Adipocyte (in vitro differentiated cells): Measurements from ENCODE around the gene PLEKHG4.
A peak's percentile ranks its signal among the peaks of the same experiment; 100 is the strongest.

Source experiments
- DNase-seq: peaks from one replicate; pipeline ENCODE4 v3.0.0-alpha.2; 2015; ENCODE audit warnings: low read depth
- H3K27me3 ChIP-seq: replicated peaks from 2 replicates; pipeline ENCODE4 v1.7.0; 2013; ENCODE audit warnings: mild to moderate bottlenecking, low read length, moderate library complexity; ENCODE audit not compliant: control insufficient read depth, insufficient read depth
- H3K36me3 ChIP-seq: 2 replicates; pipeline ENCODE4 v1.7.0; 2013; ENCODE audit warnings: low read length, mild to moderate bottlenecking, moderate library complexity; ENCODE audit not compliant: control insufficient read depth, insufficient read depth, severe bottlenecking
- H3K4me1 ChIP-seq: 2 replicates; pipeline ENCODE4 v1.7.0; 2013; ENCODE audit warnings: mild to moderate bottlenecking, low read length, moderate library complexity; ENCODE audit not compliant: control insufficient read depth, insufficient read depth
- H3K4me3 ChIP-seq: 2 replicates; pipeline ENCODE4 v1.7.0; 2013; ENCODE audit warnings: mild to moderate bottlenecking, low read length, moderate library complexity
- H3K9ac ChIP-seq: 2 replicates; pipeline ENCODE4 v1.7.0; 2013; ENCODE audit warnings: mild to moderate bottlenecking, low read length, moderate library complexity
- H3K9me3 ChIP-seq: 2 replicates; pipeline ENCODE4 v1.7.0; 2013; ENCODE audit warnings: mild to moderate bottlenecking, low read length, moderate library complexity; ENCODE audit not compliant: control insufficient read depth

PLEKHG4 gene

DNA sequence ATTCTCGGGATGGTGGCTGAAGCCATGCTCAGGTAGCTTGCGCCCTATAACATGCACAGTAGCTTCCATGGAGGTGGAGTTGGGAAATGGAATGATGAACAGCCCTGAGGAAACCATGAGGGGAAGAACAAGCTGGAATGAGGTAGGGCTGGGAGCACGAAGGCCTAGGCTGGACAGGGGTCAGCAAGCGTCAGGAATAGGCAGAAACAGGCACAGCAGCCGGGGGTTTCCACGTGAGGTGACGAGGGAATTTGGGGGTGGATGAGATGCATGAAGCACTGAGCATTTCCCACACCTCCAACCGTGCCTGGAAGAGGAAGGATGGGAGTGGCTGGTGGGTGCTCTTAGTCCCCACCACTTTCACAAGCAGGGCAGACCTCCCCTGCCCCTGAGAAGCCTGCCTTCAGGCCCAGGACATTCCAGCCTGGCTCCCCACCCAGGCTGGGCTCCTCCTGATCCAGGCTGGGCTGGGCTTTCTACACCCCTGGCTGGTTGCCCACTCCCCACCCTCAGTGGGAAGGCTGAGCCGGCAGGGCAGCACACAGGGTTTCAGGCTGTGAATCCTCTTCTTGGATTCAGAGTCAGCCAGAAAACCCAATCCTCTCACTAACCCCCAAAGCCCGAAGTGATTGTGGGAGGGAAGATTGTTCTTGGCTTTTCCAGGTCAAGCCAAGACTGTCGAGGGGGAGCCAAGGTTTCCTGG is 21.9 kb downstream of the PLEKHG4 start:
- no peaks in the 10 kb centered on the region for H3K36me3 ChIP-seq
- DNase-seq = peak; percentile 71
- H3K27me3 ChIP-seq = no peaks in the 10 kb centered on the region
- no peaks in the 10 kb centered on the region for H3K9me3 ChIP-seq
- no peak overlapping the region for H3K4me3 ChIP-seq
- H3K9ac ChIP-seq = no peak overlapping the region
- peaks cover 17% of the 10 kb centered on the region for H3K4me1 ChIP-seq

DNA sequence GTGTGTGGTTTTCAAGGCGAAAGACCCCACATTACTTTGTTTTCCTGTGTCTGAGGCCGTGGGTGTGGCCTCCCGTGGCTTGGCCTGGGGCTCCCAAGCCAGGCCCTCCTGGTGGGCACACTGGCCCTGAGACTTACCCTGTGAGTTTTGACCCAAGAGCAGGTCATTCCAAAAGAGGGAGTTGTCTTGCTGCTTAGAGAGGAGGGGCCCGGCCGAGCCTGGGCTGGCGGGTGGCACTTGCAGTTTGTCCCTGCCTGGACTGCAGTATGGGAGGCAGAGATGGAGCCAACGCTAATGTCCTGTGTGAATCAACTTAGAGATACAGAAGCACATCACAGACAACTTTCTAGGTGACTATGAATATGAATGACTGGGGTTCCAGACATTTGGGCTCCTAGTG is 22.7 kb downstream of the PLEKHG4 start:
- Histone ChIP-seq H3K9me3 (no peaks in the 10 kb centered on the region), H3K4me1 (peaks cover 12% of the 10 kb centered on the region), H3K4me3 (no peak overlapping the region), H3K36me3 (no peaks in the 10 kb centered on the region), H3K27me3 (no peaks in the 10 kb centered on the region), H3K9ac (no peak overlapping the region)
- DNase-seq = no peak

DNA sequence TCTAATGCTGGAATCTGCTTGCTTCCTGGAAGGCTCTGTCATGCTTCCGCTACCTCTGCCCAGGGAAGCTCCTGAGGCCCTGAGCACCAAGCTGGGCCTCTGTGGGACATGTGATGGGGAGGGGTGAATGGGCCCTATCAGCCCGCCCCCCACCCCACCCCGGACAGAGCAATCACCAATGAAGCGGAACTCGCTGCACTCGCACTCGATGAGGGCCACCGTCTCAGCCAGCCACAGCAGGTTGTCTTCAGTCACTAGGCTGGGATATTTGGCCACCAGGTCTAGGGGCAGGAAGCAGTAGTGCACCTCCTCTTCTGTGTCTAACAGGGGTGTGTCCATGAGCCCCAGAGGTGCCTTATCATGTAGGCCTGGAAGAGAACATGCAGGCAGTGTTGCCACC is 23.6 kb downstream of the PLEKHG4 start:
- Histone ChIP-seq H3K9ac (no peak overlapping the region), H3K36me3 (no peaks in the 10 kb centered on the region), H3K27me3 (no peaks in the 10 kb centered on the region), H3K4me3 (no peak overlapping the region), H3K4me1 (peaks cover 12% of the 10 kb centered on the region), H3K9me3 (no peaks in the 10 kb centered on the region)
- no peak for DNase-seq

DNA sequence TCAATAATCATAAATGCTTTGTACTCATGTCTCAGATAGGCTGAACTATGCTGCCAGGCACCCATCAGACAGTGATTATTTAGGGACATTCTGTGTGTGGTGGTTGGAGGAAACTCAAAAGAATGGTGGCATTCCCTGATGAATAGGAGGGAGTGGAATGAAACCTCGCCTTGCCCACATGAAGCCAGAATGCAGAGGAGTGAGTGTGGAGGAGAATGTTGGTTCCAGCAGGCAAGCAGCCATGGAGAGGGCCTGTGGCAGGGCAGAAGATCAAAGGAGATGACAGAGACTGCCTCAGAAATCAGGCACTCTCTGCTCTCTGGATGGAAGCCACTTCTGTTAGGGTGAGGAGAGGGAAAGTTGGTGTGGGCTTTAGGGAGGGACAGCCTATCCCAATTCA is 24.7 kb downstream of the PLEKHG4 start:
- Histone ChIP-seq H3K9ac (no peak overlapping the region), H3K4me3 (no peak overlapping the region), H3K9me3 (no peaks in the 10 kb centered on the region), H3K36me3 (no peaks in the 10 kb centered on the region), H3K27me3 (no peaks in the 10 kb centered on the region), H3K4me1 (peaks cover 12% of the 10 kb centered on the region)
- peak; percentile 29 for DNase-seq

DNA sequence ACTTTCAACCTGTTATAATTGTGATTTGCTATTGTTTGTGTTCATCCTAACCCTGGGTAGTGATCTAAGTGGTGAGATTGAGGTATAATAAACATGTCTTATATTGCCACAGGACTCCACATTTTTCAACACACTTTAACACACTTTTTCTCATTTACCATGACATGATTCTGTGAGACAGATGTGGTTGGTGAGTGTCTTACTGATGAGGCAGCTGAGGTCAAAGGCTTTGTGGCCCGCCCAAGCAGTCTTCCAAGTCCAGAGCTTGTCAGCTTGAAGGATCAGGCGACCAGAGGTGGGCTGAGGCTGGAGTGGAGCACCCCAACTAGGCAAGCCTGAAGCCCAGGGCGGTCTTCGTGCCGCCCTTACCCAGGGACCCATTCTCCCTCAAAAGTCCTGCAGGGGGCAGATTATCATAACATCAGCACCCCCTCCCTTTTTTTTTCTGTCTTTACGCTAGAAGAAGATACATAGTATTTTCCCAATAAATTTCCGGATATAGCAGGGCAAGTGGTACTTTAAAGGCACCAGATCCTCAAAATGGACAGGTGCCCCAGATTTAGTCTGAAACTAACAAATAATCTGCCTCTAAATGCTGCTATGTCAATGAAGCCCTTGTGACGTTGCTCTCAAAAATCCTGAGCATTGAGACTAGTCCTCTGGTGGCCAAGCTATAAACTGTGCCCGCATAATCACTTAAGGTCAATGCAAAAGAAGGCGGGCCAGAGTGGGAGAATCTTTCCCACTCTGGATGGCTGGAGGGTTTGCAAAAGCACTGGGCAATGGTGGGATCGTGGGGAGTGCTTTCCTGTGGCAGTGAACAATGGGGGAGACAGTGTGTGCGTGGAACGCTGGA is 26.1 kb downstream of the PLEKHG4 start:
- Histone ChIP-seq H3K4me1 (peaks cover 12% of the 10 kb centered on the region), H3K9me3 (no peaks in the 10 kb centered on the region), H3K36me3 (no peaks in the 10 kb centered on the region), H3K4me3 (no peak overlapping the region), H3K27me3 (no peaks in the 10 kb centered on the region), H3K9ac (no peak overlapping the region)
- no peak for DNase-seq

DNA sequence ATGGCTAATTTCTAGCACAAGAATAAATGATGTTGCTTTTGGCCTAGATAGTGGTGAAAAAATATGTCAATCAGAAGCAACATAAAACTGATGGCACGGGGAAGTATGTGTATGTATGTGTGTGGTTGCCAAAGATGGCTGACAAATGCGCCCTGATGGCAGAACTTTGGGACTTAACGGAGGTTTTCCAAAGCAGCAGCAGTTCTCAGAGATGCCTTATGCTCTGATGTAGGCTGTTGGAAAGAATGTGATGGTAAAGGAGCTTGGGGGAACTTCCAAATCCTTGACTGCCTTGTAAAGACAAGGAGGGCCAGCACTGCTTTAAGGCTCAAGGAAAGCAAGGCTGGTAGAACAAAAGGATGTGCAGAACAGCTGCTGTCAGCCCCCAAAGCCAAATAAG is 31.2 kb downstream of the PLEKHG4 start:
- Histone ChIP-seq H3K9ac (no peak overlapping the region), H3K4me3 (no peak overlapping the region), H3K36me3 (no peaks in the 10 kb centered on the region), H3K27me3 (no peaks in the 10 kb centered on the region), H3K4me1 (peaks cover 12% of the 10 kb centered on the region), H3K9me3 (no peaks in the 10 kb centered on the region)
- no peak for DNase-seq

DNA sequence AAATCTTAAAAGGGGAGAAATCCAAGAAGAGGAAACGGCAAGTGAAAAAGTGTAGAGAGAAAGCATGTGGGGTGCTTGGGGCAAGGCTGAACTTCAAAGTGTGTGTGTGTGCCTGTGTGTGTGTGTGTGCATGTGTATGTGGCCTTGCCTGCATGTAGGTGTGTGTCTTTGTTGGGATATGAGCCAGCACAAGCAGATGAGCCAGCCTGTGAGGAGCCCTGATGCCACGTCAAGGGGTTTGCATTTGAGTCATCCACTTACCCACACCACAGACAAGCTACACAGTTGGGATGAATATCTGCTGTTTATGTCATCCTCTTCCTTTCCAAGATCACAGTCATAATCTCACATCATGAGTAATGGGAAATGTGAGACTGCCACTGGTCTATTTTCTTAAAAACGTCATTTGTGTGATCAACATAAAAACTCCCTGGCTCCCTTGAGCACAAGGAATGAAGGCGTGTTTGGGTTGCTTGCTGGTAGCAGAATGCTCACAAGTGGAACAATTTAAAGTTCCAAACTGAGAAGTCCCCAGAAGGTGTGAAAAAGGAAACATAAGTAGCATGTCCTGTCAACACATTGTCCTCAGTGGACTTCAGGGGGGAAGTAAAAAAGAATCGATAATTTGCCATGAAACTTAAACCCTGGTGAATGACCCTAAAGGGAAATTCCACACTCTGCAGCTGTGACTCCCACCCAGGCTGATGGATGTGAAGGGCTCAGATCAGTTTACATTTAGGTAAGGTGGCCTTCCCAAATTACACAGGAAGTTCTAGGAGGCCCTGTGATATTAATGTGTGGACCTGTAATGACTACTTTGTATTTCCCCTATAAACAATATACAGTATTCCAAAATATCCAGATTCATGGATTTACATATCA is 32.5 kb downstream of the PLEKHG4 start:
- Histone ChIP-seq H3K27me3 (no peaks in the 10 kb centered on the region), H3K9ac (no peak overlapping the region), H3K36me3 (no peaks in the 10 kb centered on the region), H3K4me1 (peaks cover 12% of the 10 kb centered on the region), H3K4me3 (no peak overlapping the region), H3K9me3 (no peaks in the 10 kb centered on the region)
- peak; percentile 92 for DNase-seq

DNA sequence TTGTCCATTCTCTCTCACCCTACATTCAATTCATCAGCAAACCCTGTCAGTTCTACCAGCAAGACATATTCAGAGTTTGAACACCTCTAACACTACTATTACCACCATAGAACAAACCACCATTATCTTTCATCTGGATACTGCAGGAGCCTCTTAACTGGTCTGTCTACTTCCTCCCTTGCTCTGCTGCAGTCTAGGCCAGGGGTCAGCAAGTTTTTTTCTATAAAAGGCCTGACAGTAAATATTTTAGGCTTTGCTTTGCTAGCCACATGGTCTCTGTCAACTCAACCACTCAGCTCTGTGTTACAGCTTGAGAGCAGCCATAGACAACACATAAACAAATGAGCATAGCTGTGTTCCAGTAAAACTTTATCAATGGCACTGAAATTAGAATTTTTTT is 33.4 kb downstream of the PLEKHG4 start:
- peaks cover 12% of the 10 kb centered on the region for H3K4me1 ChIP-seq
- DNase-seq = no peak
- no peak overlapping the region for H3K4me3 ChIP-seq
- no peak overlapping the region for H3K9ac ChIP-seq
- no peaks in the 10 kb centered on the region for H3K9me3 ChIP-seq
- no peaks in the 10 kb centered on the region for H3K27me3 ChIP-seq
- no peaks in the 10 kb centered on the region for H3K36me3 ChIP-seq

DNA sequence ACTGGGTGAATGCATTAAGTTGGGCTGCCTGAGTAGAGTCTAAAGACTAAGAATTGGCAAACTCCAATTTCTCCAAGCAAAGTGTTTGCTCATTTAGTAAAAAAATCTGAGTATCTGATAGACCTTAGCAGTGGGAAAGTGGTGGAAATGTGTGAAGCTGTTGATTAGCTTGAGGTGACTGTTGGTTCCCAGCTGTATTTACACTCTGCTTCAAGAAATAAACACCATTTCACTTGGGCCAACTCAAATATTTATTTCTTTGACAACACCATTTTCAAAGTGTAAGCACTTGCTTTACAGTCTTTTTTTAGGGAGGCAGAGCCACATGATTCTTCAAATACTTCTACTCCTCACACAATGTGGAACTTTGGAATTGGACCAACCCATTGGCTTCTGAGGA is 38.5 kb downstream of the PLEKHG4 start:
- Histone ChIP-seq H3K9me3 (no peaks in the 10 kb centered on the region), H3K27me3 (no peaks in the 10 kb centered on the region), H3K9ac (no peak overlapping the region), H3K36me3 (no peaks in the 10 kb centered on the region), H3K4me1 (peaks cover 1% of the 10 kb centered on the region), H3K4me3 (no peak overlapping the region)
- DNase-seq = no peak

DNA sequence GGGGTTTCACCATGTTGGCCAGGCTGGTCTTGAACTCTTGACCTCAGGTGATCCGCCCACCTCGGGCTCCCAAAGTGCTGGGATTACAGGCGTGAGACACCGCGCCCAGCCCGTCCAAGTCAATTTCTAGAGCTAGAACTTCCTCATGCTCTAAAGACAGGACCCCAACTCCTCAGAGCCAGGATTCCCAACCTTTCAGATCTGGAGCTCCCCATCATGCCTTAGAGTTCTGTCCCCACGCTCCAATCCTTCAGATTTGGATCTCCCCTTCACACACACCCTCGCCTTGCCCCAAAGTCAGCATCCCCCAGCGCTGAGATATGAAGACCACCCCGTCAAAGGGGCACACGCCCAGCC is 46.8 kb downstream of the PLEKHG4 start:
- H3K9ac ChIP-seq = peak overlapping the region; percentile 62
- H3K9me3 ChIP-seq = no peaks in the 10 kb centered on the region
- H3K4me1 ChIP-seq = peaks cover 7% of the 10 kb centered on the region
- H3K4me3 ChIP-seq = peak overlapping the region; percentile 68
- no peaks in the 10 kb centered on the region for H3K27me3 ChIP-seq
- DNase-seq = no peak
- H3K36me3 ChIP-seq = no peaks in the 10 kb centered on the region
